Rectal smooth muscle tissue (tissue), 1 donor: ENCODE results near the gene FBXL7.

Experiments
- H3K27ac ChIP-seq: one replicate; pipeline ENCODE4 v1.7.0; 2013; ENCODE audit warnings: low read depth, low read length, inconsistent platforms
- H3K27me3 ChIP-seq: one replicate; pipeline ENCODE4 v1.7.0; 2013; ENCODE audit warnings: low read length; ENCODE audit not compliant: control insufficient read depth, insufficient read depth
- H3K36me3 ChIP-seq: one replicate; pipeline ENCODE4 v1.7.0; 2013; ENCODE audit warnings: low read length; ENCODE audit not compliant: control insufficient read depth, insufficient read depth
- H3K4me1 ChIP-seq: one replicate; pipeline ENCODE4 v1.7.0; 2013; ENCODE audit warnings: low read length; ENCODE audit not compliant: control insufficient read depth, insufficient read depth
- H3K4me3 ChIP-seq: one replicate; pipeline ENCODE4 v1.7.0; 2013; ENCODE audit warnings: low read length
- H3K9ac ChIP-seq: one replicate; pipeline ENCODE4 v1.7.0; 2013; ENCODE audit warnings: low read length

FBXL7 gene

GRCh38 chr5:15746833-15747232, 246.9 kb downstream of the FBXL7 start:
- Histone ChIP-seq H3K27me3 (no peaks in the 10 kb centered on the region), H3K4me1 (no peaks in the 10 kb centered on the region), H3K4me3 (no peak overlapping the region), H3K9ac (no peak overlapping the region), H3K36me3 (no peaks in the 10 kb centered on the region), H3K27ac (no peak overlapping the region)

- H3K27me3 ChIP-seq: no peaks in the 10 kb centered on the region
- no peak overlapping the region for H3K27ac ChIP-seq
- H3K9ac ChIP-seq: no peak overlapping the region
- H3K36me3 ChIP-seq: no peaks in the 10 kb centered on the region
- H3K4me1 ChIP-seq: no peaks in the 10 kb centered on the region
- no peak overlapping the region for H3K4me3 ChIP-seq
Measured at GRCh38 chr5:15748266-15748665, 248.3 kb downstream of the FBXL7 start.

GRCh38 chr5:15752663-15753285, 252.8 kb downstream of the FBXL7 start:
- Histone ChIP-seq H3K4me3 (peak overlapping the region; percentile 26), H3K4me1 (no peaks in the 10 kb centered on the region), H3K36me3 (no peaks in the 10 kb centered on the region), H3K27ac (no peak overlapping the region), H3K9ac (no peak overlapping the region), H3K27me3 (no peaks in the 10 kb centered on the region)

GRCh38 chr5:15753752-15754151, 253.8 kb downstream of the FBXL7 start:
- Histone ChIP-seq H3K4me1 (no peaks in the 10 kb centered on the region), H3K27ac (no peak overlapping the region), H3K36me3 (no peaks in the 10 kb centered on the region), H3K4me3 (no peak overlapping the region), H3K27me3 (no peaks in the 10 kb centered on the region), H3K9ac (no peak overlapping the region)

GRCh38 chr5:15757103-15757502, 257.1 kb downstream of the FBXL7 start:
- H3K4me3 ChIP-seq: no peak overlapping the region
- no peaks in the 10 kb centered on the region for H3K36me3 ChIP-seq
- no peak overlapping the region for H3K9ac ChIP-seq
- H3K27me3 ChIP-seq: no peaks in the 10 kb centered on the region
- no peaks in the 10 kb centered on the region for H3K4me1 ChIP-seq
- no peak overlapping the region for H3K27ac ChIP-seq

GRCh38 chr5:15757619-15758018, 257.6 kb downstream of the FBXL7 start:
- H3K9ac ChIP-seq: no peak overlapping the region
- H3K4me1 ChIP-seq: no peaks in the 10 kb centered on the region
- H3K27ac ChIP-seq: no peak overlapping the region
- no peaks in the 10 kb centered on the region for H3K27me3 ChIP-seq
- no peak overlapping the region for H3K4me3 ChIP-seq
- no peaks in the 10 kb centered on the region for H3K36me3 ChIP-seq

GRCh38 chr5:15762668-15763067, 262.7 kb downstream of the FBXL7 start:
- H3K9ac ChIP-seq: no peak overlapping the region
- no peaks in the 10 kb centered on the region for H3K4me1 ChIP-seq
- no peaks in the 10 kb centered on the region for H3K27me3 ChIP-seq
- no peaks in the 10 kb centered on the region for H3K36me3 ChIP-seq
- no peak overlapping the region for H3K27ac ChIP-seq
- no peak overlapping the region for H3K4me3 ChIP-seq

GRCh38 chr5:15763754-15764153, 263.8 kb downstream of the FBXL7 start:
- Histone ChIP-seq H3K36me3 (no peaks in the 10 kb centered on the region), H3K9ac (no peak overlapping the region), H3K4me3 (no peak overlapping the region), H3K4me1 (no peaks in the 10 kb centered on the region), H3K27ac (no peak overlapping the region), H3K27me3 (no peaks in the 10 kb centered on the region)

GRCh38 chr5:15768936-15769335, 269.0 kb downstream of the FBXL7 start:
- H3K4me3 ChIP-seq: no peak overlapping the region

GRCh38 chr5:15772131-15772530, 272.2 kb downstream of the FBXL7 start:
- Histone ChIP-seq H3K27me3 (no peaks in the 10 kb centered on the region), H3K4me1 (no peaks in the 10 kb centered on the region), H3K36me3 (no peaks in the 10 kb centered on the region), H3K9ac (no peak overlapping the region), H3K27ac (no peak overlapping the region), H3K4me3 (no peak overlapping the region)

More at GRCh38 chr5:15768936-15769335, 269.0 kb downstream of the FBXL7 start:
- Histone ChIP-seq H3K9ac (no peak overlapping the region), H3K36me3 (no peaks in the 10 kb centered on the region), H3K4me1 (no peaks in the 10 kb centered on the region), H3K27ac (no peak overlapping the region), H3K27me3 (no peaks in the 10 kb centered on the region)

- Histone ChIP-seq H3K4me3 (no peak overlapping the region), H3K27me3 (no peaks in the 10 kb centered on the region), H3K9ac (no peak overlapping the region), H3K4me1 (no peaks in the 10 kb centered on the region), H3K36me3 (no peaks in the 10 kb centered on the region), H3K27ac (no peak overlapping the region)
Measured at GRCh38 chr5:15774632-15775031, 274.7 kb downstream of the FBXL7 start.

- Histone ChIP-seq H3K27ac (no peak overlapping the region), H3K4me3 (no peak overlapping the region), H3K27me3 (no peaks in the 10 kb centered on the region), H3K36me3 (no peaks in the 10 kb centered on the region), H3K4me1 (no peaks in the 10 kb centered on the region), H3K9ac (no peak overlapping the region)
Measured at GRCh38 chr5:15776346-15776745, 276.4 kb downstream of the FBXL7 start.

GRCh38 chr5:15783734-15784133, 283.8 kb downstream of the FBXL7 start:
- Histone ChIP-seq H3K9ac (no peak overlapping the region), H3K27ac (no peak overlapping the region), H3K4me3 (no peak overlapping the region), H3K27me3 (no peaks in the 10 kb centered on the region), H3K4me1 (no peaks in the 10 kb centered on the region), H3K36me3 (no peaks in the 10 kb centered on the region)
